NCI-H345 treated with DMSO at 0.1 percent for 48 hours (cell line): ENCODE results near the gene ASB9.
"Not testable (repeated sequence)": the region's sequence is repeated elsewhere in the genome, so short reads cannot be mapped to it uniquely, and the experiment has no call there.

ENCODE experiments used
- DNase-seq: peaks from one replicate; lab custom pipeline; 2025; ENCODE audit not compliant: unreplicated experiment; lab: John Stamatoyannopoulos, UW

Gene ASB9, protein sequence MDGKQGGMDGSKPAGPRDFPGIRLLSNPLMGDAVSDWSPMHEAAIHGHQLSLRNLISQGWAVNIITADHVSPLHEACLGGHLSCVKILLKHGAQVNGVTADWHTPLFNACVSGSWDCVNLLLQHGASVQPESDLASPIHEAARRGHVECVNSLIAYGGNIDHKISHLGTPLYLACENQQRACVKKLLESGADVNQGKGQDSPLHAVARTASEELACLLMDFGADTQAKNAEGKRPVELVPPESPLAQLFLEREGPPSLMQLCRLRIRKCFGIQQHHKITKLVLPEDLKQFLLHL

DNA sequence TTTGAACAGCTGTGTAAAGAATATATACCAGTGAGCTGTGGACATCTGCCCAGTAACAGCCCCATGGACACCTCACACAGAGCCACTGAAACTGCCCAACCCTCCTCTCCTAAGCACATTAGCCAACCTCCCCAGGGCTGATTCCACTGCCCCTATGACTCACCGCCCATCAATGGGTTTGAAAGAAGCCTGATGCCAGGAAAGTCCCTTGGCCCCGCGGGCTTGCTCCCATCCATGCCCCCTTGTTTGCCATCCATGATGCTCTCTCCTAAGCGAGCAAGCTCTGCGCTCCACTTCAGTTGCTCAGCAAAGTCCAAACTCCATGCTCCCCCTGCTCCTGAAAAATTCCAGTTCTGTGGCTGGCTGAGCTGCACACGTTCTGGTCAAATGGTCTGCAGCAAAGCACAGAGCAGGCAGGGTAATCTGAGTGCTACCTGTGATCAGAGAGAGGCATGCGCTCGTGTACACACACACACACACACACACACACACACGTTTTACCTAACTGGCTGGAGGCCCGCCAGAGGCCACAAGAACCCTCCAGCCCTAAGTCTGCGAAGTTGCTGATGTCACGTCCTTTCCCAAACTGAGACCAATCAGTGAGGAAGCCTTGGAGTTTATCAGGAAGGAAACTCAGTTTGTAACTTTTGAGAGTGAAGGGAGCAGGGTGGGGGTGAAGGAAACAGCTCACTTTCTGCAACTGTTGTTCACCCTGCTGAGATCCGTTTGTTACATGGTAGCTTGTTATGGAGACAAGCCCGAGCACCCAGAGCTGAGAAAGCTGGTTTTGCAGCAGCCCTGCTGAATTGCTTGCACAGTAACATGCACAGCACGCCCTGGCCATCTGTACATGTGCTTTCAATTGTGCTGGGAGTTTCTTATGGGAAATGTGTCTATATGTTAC lies at the start of gene ASB9:
Gene ASB9 (minus strand): TSS at position 466 of the 904 bp plus-strand sequence. CDS start 209 bp downstream, at position 257.
- no peak for DNase-seq

DNA sequence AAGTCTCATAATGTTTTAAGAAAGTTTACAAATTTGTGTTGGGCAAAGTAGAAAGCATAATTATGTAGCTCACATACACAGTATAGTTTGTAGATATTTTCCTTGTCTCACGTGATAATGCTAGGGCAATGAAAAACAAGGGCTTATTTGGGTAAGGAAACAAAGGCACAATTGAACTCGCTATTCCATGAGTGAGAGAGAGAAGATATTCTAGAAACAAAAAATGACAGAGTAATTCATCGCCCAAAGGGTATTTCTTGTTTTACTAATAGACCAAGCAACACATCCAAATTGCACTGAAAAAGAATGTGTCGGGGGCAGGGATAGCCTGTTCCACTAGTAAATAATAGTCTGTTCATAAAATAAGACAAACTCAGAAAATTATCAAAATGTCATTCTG lies 49.2 kb upstream of the ASB9 start:
- no peak for DNase-seq

DNA sequence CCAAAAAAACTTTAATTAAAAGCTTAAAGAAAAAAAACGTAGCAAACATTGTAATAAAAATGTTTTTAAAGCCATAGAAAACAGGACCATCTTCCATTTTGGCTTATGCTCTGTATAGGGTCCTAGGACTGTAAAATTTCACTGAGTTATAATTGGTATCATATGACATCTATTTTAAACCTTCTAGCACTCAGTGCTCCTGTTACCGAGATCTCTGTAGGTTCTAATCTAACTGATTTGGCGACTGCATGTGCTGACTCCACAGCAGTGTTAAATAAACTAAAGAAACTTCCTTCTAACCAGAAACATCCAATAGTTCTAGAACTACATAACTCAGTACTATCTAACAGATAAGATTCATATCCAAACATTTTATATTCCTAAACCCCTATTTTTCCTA lies 45.6 kb upstream of the ASB9 start, which contains the start of gene ASB11:
Gene ASB11 (minus strand): TSS at position 132 of the 400 bp plus-strand sequence. CDS start 35 bp downstream, at position 97.
- DNase-seq, result no peak

DNA sequence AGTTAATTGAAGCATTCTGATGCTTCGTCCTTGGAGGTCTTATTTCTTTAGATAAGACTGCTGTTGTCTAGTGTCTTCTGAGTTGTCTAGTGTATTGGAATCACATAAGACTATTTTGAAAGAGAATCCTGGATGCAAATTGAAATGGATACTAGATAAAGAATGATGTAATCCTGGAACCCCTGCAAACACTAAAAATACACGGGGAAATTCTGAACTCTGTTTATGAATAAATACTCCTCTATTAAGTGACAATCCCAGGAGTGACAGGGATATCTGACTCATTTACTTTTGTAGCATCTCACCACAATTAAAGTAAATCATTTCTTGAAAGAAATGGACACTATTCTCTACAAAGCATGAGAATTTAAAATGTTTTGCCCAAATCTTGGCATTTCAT lies 44.6 kb upstream of the ASB9 start:
- DNase-seq, result no peak

DNA sequence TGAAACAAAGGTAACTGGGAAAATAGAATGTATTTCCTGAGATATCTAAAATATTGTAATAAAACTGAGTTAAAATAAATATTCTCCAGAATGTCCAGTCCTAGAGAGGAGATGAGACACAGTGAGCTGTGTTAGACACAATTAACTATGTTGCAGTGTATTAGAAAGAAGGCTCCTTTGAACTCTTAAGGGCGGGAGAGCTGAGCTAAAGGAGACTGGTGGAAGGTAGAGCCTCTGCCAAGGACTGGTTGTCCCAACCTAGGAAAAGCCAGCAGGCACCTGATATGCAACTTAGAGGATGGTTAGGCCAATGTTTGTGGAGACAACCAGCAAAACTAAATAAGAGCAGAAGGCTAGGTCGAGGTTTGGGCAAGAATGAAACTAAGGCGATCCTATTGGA lies 41.2 kb upstream of the ASB9 start:
- no peak for DNase-seq

DNA sequence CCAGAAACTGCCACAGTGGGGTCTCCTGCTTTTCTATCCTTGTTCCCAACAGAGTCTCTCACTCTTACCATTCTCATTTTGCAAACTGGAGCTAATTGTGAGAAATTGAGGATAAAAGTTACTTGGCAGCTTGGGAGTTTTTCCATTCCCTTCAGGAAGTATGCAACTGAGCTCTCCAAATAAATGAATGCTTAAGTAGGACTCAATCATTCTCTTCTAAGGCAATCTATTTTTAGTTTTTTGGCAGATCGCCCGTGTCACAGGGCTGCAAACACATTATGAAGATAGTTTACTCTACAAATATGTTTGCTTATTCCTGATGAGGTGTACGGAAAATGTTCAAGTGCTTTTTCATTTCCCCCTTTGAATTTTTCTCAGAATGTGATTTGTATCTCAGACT lies 40.2 kb upstream of the ASB9 start:
- DNase-seq, result peak; percentile 23

DNA sequence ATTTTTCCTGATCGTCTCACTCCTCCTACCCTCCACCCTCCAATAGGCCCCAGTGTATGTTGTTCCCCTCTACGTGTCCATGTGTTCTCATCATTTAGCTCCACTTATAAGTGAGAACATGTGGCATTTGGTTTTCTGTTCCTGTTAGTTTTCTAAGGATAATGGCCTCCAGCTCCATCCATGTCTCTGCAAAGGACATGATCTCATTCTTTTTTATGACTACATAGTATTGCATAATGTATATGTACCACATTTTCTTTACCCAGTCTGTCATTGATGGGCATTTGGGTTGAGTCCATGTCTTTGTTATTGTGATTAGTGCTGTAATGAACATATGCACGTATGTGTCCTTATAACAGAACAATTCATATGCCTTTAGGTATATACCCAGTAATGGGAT lies 36.0 kb upstream of the ASB9 start:
- not testable (repeated sequence) for DNase-seq

DNA sequence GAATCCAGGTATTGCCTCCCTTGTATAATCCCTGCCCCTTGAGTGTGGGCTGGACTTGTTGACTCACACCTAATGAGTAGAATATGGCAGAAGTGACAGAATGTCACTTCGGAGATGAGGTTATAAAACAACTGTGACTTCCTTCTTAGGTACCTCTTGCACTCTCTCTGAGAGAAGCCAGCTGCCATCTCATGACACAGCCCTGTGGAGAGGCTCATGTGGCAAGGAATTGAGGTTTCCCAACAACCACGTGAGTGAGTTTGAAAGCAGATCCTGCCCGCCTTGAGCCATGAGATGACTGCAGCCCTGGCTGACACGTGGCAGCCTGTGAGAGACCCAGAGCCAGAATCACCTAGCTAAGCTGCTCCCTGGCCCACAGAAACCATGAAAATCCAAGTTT lies 32.0 kb upstream of the ASB9 start:
- DNase-seq, result no peak

DNA sequence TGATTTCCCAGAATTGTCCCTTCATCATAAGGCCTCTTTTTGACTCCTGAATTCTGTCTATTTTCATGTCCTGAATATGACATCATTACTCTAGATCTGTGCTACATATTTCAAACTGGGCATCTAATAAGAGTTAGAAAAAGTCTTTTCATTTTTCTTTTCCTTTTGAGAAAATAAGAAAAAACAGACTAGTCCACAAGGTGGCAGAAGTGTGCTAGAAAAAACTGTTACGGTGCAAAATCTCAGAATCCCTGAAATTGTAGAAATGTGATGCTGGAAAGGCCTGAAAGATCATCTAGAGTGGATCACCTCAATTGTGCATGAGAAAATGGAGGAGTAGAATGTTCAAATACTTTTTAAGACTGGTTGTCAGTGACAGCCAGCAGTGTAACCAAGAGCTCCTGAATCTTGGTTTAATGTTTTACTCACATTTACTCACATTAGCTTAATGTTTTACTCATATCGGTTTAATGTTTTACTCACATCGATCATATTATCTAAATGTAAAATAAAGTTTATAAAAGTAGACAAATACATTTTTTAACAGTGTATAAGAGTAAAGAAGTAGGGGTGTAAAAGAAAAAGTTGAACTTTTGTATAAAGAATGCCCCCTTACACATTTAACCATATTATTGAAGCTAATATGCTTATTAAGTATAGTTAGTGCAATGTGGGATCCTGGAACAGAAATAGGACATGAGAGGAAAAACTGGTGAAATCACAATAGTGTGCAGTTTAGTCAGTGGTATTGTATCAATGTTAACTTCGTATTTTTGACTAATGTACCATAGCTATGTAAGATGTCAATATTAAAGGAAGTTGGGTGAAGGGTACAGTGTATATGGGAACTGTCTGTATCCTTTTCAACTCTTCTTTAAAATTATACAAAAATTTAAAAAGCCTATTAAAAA lies 30.3 kb upstream of the ASB9 start:
- no peak for DNase-seq

DNA sequence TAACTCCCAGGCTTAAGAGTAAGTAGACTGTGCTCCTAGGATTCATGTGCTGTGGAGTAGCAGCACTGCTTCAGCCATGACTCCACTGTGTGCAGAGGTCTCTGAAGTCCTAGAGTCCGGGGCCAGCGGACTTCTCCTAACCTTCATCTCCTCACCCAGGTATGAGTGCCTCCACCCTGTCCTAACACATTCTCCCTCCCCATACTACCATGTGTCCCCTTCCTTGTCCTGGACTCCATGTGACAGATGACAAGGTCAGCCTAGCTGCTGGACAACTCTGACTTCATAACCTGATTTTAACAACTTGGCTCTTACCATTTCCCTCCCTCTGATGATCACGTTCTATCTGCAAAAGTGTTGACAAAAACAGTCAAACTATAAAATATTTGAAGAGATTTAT lies 28.9 kb upstream of the ASB9 start:
- DNase-seq, result no peak

DNA sequence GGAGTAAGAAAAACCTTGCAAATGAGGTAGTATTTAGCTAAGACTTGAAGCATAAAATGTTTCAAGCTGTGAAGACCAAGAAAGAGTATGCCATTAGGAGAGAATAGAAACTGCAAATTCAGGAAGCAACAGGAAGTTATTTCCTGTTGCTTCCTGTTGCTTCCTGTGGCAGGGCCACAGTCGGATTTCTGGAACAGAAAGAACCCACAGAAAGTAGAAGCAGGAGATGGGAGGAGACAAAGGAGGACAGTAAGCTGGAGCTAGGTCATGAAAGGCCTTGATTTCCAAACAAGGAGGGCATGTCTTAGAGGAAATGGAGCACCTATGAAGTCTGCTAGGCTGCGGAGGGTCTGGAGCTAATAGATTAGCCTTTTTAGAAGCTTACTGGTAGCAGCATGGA lies 28.3 kb upstream of the ASB9 start:
- no peak for DNase-seq

DNA sequence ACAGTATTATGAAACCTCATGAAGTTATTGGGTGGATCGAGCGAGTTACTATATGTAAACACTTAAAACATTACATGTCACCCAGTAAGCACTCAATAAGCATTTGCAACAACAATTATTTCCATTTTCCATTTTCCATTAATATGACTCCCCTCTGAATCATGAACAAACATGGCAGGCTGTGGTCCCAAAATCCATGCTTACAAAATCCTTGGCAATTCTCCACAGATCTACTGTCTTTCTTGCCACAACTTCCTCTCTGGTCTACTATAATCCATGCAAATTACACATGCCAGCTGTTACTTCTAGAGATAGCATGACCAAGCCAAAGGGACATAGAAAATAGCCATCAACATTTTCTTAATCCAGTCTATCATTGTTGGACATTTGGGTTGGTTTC lies 23.6 kb upstream of the ASB9 start:
- no peak for DNase-seq

DNA sequence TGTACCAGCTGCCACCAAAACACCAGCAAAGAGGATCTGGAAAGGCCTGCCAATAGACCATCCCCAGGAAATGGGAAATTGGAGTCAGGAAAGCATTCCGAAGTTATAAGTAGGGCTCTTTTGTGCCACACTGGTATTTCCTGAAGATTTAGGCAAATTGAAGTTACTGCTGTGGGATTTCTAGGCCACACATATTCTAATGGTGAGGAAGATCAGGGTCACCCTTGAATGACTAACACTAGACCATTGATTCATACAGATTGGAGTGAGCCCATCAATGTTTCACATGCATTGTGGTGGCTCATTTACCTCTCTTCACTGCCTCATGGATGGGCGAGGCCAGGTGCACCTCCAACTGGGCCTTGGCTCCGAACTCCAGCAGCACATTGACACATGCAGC lies 23.0 kb upstream of the ASB9 start:
- DNase-seq, result no peak

DNA sequence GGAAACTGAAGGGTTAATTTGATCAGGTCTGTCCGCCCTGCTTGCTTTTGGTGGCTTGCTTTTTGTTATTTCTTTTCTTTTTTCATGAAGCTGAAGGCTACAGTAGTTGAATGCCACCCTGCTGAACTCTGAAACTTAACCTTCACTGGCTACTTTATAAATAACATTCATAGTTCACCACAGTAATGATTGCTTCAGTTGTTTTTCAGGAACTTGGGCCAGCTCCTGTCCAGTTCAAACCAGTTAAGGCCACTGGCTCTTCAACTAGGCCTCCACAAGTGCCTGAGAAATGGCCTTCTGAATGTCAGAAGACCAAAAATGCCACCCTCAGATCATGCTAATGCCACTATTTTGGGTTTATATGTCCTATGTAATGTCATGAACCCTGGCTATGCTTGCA lies 7.7 kb upstream of the ASB9 start:
- no peak for DNase-seq

DNA sequence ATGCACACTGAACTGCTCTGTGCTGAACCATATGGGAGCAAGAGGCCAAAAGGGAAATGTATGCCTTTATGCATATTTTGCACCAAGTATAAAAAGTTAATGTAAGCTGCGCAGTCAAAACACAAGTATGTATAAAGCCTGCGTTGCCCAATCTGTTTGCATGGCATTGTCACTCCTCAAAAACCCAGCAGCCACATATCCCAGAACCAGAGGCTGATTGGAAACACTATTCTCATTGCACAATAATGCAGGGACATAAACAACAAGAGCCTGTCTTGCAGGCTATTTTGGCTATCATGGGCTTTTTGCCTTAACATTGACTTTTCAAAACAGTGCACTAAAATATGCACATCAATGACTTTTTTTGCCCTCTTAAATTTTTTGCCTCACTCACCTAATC lies 5.1 kb upstream of the ASB9 start:
- DNase-seq, result no peak

DNA sequence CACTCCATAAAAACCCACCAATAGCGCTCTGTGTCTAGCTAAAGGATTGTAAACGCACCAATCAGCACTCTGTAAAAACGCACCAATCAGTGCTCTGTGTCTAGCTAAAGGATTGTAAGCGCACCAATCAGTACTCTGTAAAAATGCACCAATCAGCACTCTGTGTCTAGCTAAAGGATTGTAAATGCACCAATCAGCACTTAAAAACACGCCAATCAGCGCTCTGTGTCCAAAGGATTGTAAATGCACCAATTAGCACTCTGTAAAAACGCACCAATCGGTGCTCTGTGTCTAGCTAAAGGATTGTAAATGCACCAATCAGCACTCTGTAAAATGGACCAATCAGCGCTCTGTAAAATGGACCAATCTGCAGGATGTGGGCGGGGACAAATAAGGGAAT lies 3.4 kb upstream of the ASB9 start:
- DNase-seq, result not testable (repeated sequence)

DNA sequence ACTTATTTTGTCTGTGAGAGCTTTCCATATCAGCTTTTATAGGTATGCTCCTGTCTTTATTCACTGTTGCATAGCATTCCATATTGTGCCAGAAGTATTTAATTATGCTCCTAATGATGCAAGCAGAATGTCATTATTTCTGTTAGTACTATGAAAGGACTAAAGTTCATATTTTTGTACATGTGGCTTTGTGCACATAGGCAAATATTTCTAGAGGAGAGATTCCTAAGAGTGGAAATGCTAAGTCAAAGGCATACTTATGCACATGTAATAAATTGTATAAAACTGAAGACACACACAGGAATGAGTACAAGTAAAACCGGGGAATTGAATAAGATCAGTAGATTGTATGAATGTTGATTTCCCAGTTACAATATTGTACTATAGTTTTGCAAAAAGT lies 1.9 kb upstream of the ASB9 start:
- DNase-seq, result no peak

DNA sequence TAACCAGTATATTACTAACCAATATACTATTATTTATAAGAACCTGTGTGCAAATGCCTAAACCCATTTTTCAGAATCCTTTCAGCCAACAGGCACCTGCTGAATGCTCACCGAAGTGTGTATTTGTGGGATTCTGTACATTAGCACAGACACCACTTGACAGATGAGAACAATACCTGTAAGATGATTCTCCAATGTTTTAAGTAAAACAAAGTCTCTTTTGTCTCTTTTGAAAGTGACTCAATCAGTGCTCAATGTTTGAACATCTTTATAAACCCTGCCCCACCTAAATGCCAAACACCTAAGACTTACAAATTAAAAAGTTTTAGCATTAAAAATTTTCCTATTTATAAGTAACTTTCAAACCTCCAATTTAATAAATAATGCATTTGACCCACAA lies 763 bp downstream of the ASB9 start:
- DNase-seq, result no peak

DNA sequence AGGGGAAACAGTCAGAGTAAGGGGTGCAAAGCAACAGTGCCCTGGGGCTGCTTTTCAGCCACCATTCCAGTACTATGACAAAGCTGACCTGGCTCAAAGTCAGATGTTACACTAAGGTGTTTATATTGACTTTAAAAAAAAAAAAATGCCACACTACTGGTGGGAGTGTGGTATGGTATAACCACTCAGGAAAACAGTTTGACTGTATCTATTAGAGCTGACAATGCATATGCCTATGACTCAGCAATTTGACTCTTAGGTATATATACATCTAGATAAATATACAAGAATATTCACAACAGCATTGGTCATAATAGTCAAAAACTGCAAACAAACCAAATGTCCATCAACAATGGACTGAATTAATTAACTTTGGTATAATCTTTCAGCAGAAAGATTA lies 15.0 kb downstream of the ASB9 start:
- no peak for DNase-seq

DNA sequence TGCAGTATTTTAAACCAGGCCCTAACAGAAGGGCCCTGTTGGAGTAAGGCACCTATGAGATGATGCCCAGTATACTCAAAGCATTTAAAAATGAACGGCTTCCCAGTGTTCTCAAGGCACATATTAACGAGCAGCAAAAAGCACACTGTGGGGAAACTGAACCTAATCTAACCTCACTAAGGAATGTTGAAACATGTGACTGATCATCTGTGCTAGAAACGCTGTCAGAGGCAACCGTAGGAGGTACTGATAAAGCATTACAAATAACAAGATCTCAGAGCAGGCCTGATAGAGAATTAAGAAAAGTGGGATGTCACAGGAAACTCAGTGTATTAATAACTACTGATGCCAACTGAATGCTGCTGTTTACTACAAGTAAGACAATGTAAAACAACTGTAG lies 24.0 kb downstream of the ASB9 start:
- DNase-seq, result no peak

DNA sequence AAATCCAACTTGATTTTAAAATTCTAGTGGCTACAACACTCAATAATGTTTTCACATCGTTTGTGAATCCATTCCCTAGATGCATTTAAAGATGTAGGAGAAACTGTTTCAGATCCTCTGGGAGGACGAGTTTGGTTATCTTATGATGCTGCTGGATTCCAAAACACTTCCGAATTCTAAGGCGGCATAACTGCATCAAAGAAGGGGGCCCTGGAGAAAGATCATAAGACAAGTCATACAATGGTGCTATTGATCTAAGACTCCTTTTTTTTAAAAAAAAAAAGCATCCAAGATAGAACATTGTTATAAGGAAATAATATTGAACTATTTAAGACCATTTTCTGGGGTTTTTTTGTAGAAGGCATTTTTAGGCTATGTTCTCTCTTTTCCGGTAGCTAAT lies 25.5 kb downstream of the ASB9 start:
- DNase-seq, result no peak
